ENCODE measurements around the gene SERPINB2.

Gene SERPINB2

GRCh38 chr18:63869374-63869773, 18.1 kb upstream of the SERPINB2 start:
- H3K23ac ChIP-seq (ENCODE audit: low read length): no peak overlapping the region
- no CpG with 5 or more reads among the region's 9 CpGs for WGBS (ENCODE audit: extremely low coverage, insufficient coverage, low lambda C conversion rate)
- no peak overlapping the region for H3K9ac ChIP-seq (ENCODE audit: low read length)
- no peak overlapping the region for H3K18ac ChIP-seq (ENCODE audit: low read length)
- H3K79me2 ChIP-seq (ENCODE audit: control insufficient read depth, insufficient read depth, low read length): no peaks in the 10 kb centered on the region
- no peak overlapping the region for H3K27ac ChIP-seq (ENCODE audit: low read depth, low read length)
- H3K56ac ChIP-seq (ENCODE audit: low read length): no peak overlapping the region
- H3K79me1 ChIP-seq (ENCODE audit: low read length): no peaks in the 10 kb centered on the region
- no peaks in the 10 kb centered on the region for H3K27me3 ChIP-seq (ENCODE audit: insufficient read depth, low read length, poor library complexity)
- H3K4me3 ChIP-seq (ENCODE audit: low read length): no peak overlapping the region
- H2BK5ac ChIP-seq (ENCODE audit: low read length): no peak overlapping the region
- DNase-seq: no peak
- H3K4ac ChIP-seq (ENCODE audit: low read depth, low read length): no peak overlapping the region
- no peak overlapping the region for H4K8ac ChIP-seq (ENCODE audit: low read depth, low read length)
- H4K5ac ChIP-seq (ENCODE audit: low read length): no peak overlapping the region
- no peaks in the 10 kb centered on the region for H3K36me3 ChIP-seq (ENCODE audit: control insufficient read depth, insufficient read depth, low read length)
- H2AK5ac ChIP-seq (ENCODE audit: low read length): no peak overlapping the region
- H2BK120ac ChIP-seq (ENCODE audit: low read depth, low read length): no peak overlapping the region
- H3K4me1 ChIP-seq (ENCODE audit: control insufficient read depth, low read depth, low read length): no peaks in the 10 kb centered on the region
- no peak overlapping the region for H3K4me2 ChIP-seq (ENCODE audit: low read length)
- no peak overlapping the region for H2BK15ac ChIP-seq (replicated peaks; ENCODE audit: low read depth)

- H4K8ac ChIP-seq (ENCODE audit: low read depth, low read length): no peak overlapping the region
- no peaks in the 10 kb centered on the region for H3K36me3 ChIP-seq (ENCODE audit: control insufficient read depth, insufficient read depth, low read length)
- no CpG with 5 or more reads among the region's 3 CpGs for WGBS (ENCODE audit: extremely low coverage, insufficient coverage, low lambda C conversion rate)
- no peak overlapping the region for H3K9ac ChIP-seq (ENCODE audit: low read length)
- no peaks in the 10 kb centered on the region for H3K4me1 ChIP-seq (ENCODE audit: control insufficient read depth, low read depth, low read length)
- H3K79me2 ChIP-seq (ENCODE audit: control insufficient read depth, insufficient read depth, low read length): no peaks in the 10 kb centered on the region
- H3K4me2 ChIP-seq (ENCODE audit: low read length): no peak overlapping the region
- no peak overlapping the region for H2BK5ac ChIP-seq (ENCODE audit: low read length)
- no peak overlapping the region for H2AK5ac ChIP-seq (ENCODE audit: low read length)
- no peak overlapping the region for H2BK15ac ChIP-seq (replicated peaks; ENCODE audit: low read depth)
- no peak overlapping the region for H3K56ac ChIP-seq (ENCODE audit: low read length)
- H3K27me3 ChIP-seq (ENCODE audit: insufficient read depth, low read length, poor library complexity): no peaks in the 10 kb centered on the region
- H4K5ac ChIP-seq (ENCODE audit: low read length): no peak overlapping the region
- DNase-seq: no peak
- no peak overlapping the region for H3K27ac ChIP-seq (ENCODE audit: low read depth, low read length)
- H3K23ac ChIP-seq (ENCODE audit: low read length): no peak overlapping the region
- no peak overlapping the region for H3K18ac ChIP-seq (ENCODE audit: low read length)
- no peak overlapping the region for H3K4ac ChIP-seq (ENCODE audit: low read depth, low read length)
- no peak overlapping the region for H2BK120ac ChIP-seq (ENCODE audit: low read depth, low read length)
- H3K4me3 ChIP-seq (ENCODE audit: low read length): no peak overlapping the region
- no peaks in the 10 kb centered on the region for H3K79me1 ChIP-seq (ENCODE audit: low read length)
Measured at GRCh38 chr18:63869851-63870250, 17.7 kb upstream of the SERPINB2 start.

- H3K23ac ChIP-seq (ENCODE audit: low read length): no peak overlapping the region
- no CpG with 5 or more reads among the region's 1 CpG for WGBS (ENCODE audit: extremely low coverage, insufficient coverage, low lambda C conversion rate)
- no peaks in the 10 kb centered on the region for H3K27me3 ChIP-seq (ENCODE audit: insufficient read depth, low read length, poor library complexity)
- no peak overlapping the region for H3K4ac ChIP-seq (ENCODE audit: low read depth, low read length)
- no peaks in the 10 kb centered on the region for H3K79me1 ChIP-seq (ENCODE audit: low read length)
- H2BK15ac ChIP-seq (replicated peaks; ENCODE audit: low read depth): no peak overlapping the region
- no peak overlapping the region for H3K4me3 ChIP-seq (ENCODE audit: low read length)
- H3K18ac ChIP-seq (ENCODE audit: low read length): no peak overlapping the region
- no peaks in the 10 kb centered on the region for H3K4me1 ChIP-seq (ENCODE audit: control insufficient read depth, low read depth, low read length)
- H3K36me3 ChIP-seq (ENCODE audit: control insufficient read depth, insufficient read depth, low read length): no peaks in the 10 kb centered on the region
- H2BK120ac ChIP-seq (ENCODE audit: low read depth, low read length): no peak overlapping the region
- no peak for DNase-seq
- no peak overlapping the region for H3K56ac ChIP-seq (ENCODE audit: low read length)
- H3K4me2 ChIP-seq (ENCODE audit: low read length): no peak overlapping the region
- H2BK5ac ChIP-seq (ENCODE audit: low read length): no peak overlapping the region
- no peak overlapping the region for H3K27ac ChIP-seq (ENCODE audit: low read depth, low read length)
- no peak overlapping the region for H4K8ac ChIP-seq (ENCODE audit: low read depth, low read length)
- no peak overlapping the region for H2AK5ac ChIP-seq (ENCODE audit: low read length)
- H4K5ac ChIP-seq (ENCODE audit: low read length): no peak overlapping the region
- H3K79me2 ChIP-seq (ENCODE audit: control insufficient read depth, insufficient read depth, low read length): no peaks in the 10 kb centered on the region
- no peak overlapping the region for H3K9ac ChIP-seq (ENCODE audit: low read length)
Measured at GRCh38 chr18:63871836-63872235, 15.7 kb upstream of the SERPINB2 start.

GRCh38 chr18:63872586-63872985, 14.9 kb upstream of the SERPINB2 start:
- Histone ChIP-seq H3K4ac (ENCODE audit: low read depth, low read length) (no peak overlapping the region), H3K4me2 (ENCODE audit: low read length) (no peak overlapping the region), H4K5ac (ENCODE audit: low read length) (no peak overlapping the region), H4K8ac (ENCODE audit: low read depth, low read length) (no peak overlapping the region), H3K27ac (ENCODE audit: low read depth, low read length) (no peak overlapping the region), H3K79me2 (ENCODE audit: control insufficient read depth, insufficient read depth, low read length) (no peaks in the 10 kb centered on the region), H2BK5ac (ENCODE audit: low read length) (no peak overlapping the region), H3K9ac (ENCODE audit: low read length) (no peak overlapping the region), H3K79me1 (ENCODE audit: low read length) (no peaks in the 10 kb centered on the region), H3K4me3 (ENCODE audit: low read length) (no peak overlapping the region), H3K18ac (ENCODE audit: low read length) (no peak overlapping the region), H3K4me1 (ENCODE audit: control insufficient read depth, low read depth, low read length) (no peaks in the 10 kb centered on the region), H2BK15ac (replicated peaks; ENCODE audit: low read depth) (no peak overlapping the region), H2AK5ac (ENCODE audit: low read length) (no peak overlapping the region), H3K23ac (ENCODE audit: low read length) (no peak overlapping the region), H3K56ac (ENCODE audit: low read length) (no peak overlapping the region), H2BK120ac (ENCODE audit: low read depth, low read length) (no peak overlapping the region), H3K27me3 (ENCODE audit: insufficient read depth, low read length, poor library complexity) (no peaks in the 10 kb centered on the region), H3K36me3 (ENCODE audit: control insufficient read depth, insufficient read depth, low read length) (no peaks in the 10 kb centered on the region)
- no peak for DNase-seq

- Histone ChIP-seq H2BK5ac (ENCODE audit: low read length) (no peak overlapping the region), H3K23ac (ENCODE audit: low read length) (no peak overlapping the region), H3K56ac (ENCODE audit: low read length) (no peak overlapping the region), H3K27ac (ENCODE audit: low read depth, low read length) (no peak overlapping the region), H2BK120ac (ENCODE audit: low read depth, low read length) (no peak overlapping the region), H3K79me2 (ENCODE audit: control insufficient read depth, insufficient read depth, low read length) (no peaks in the 10 kb centered on the region), H3K4ac (ENCODE audit: low read depth, low read length) (no peak overlapping the region), H4K5ac (ENCODE audit: low read length) (no peak overlapping the region), H3K36me3 (ENCODE audit: control insufficient read depth, insufficient read depth, low read length) (no peaks in the 10 kb centered on the region), H3K4me3 (ENCODE audit: low read length) (no peak overlapping the region), H3K9ac (ENCODE audit: low read length) (no peak overlapping the region), H2BK15ac (replicated peaks; ENCODE audit: low read depth) (no peak overlapping the region), H3K4me1 (ENCODE audit: control insufficient read depth, low read depth, low read length) (no peaks in the 10 kb centered on the region), H3K4me2 (ENCODE audit: low read length) (no peak overlapping the region), H3K27me3 (ENCODE audit: insufficient read depth, low read length, poor library complexity) (peaks cover 1% of the 10 kb centered on the region), H3K79me1 (ENCODE audit: low read length) (no peaks in the 10 kb centered on the region), H4K8ac (ENCODE audit: low read depth, low read length) (no peak overlapping the region), H2AK5ac (ENCODE audit: low read length) (no peak overlapping the region), H3K18ac (ENCODE audit: low read length) (no peak overlapping the region)
- DNase-seq: no peak
- no CpG with 5 or more reads among the region's 3 CpGs for WGBS (ENCODE audit: extremely low coverage, insufficient coverage, low lambda C conversion rate)
Measured at GRCh38 chr18:63878343-63878742, 9.2 kb upstream of the SERPINB2 start.

DNA sequence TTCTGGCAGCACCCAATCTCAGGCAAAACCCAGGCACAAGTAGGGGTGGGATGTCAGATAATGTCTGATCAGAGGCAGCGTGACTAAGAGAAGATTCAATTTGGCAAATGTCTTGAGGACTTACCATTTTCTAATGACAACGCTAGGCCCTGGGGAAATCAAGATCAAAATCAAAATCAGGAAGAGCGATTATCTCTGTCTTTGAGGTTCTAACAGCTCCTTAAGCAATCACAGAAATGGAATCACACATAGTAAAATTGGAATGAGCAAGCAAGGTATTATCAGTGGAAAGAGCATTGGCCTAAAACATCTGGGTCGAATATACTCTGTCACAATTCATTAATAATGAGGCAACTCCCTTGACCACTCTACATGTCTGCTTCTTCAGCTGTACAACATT, 8.6 kb upstream of the SERPINB2 start:
- H3K9ac ChIP-seq (ENCODE audit: low read length): no peak overlapping the region
- no peak overlapping the region for H2BK15ac ChIP-seq (replicated peaks; ENCODE audit: low read depth)
- no peak overlapping the region for H2BK120ac ChIP-seq (ENCODE audit: low read depth, low read length)
- no peak overlapping the region for H2AK5ac ChIP-seq (ENCODE audit: low read length)
- WGBS (ENCODE audit: extremely low coverage, insufficient coverage, low lambda C conversion rate): no CpG with 5 or more reads among the region's 4 CpGs
- no peak overlapping the region for H3K56ac ChIP-seq (ENCODE audit: low read length)
- no peaks in the 10 kb centered on the region for H3K4me1 ChIP-seq (ENCODE audit: control insufficient read depth, low read depth, low read length)
- no peaks in the 10 kb centered on the region for H3K36me3 ChIP-seq (ENCODE audit: control insufficient read depth, insufficient read depth, low read length)
- no peak overlapping the region for H3K4ac ChIP-seq (ENCODE audit: low read depth, low read length)
- DNase-seq: peak; percentile 46
- no peak overlapping the region for H3K4me2 ChIP-seq (ENCODE audit: low read length)
- no peak overlapping the region for H3K18ac ChIP-seq (ENCODE audit: low read length)
- H2BK5ac ChIP-seq (ENCODE audit: low read length): no peak overlapping the region
- H3K27me3 ChIP-seq (ENCODE audit: insufficient read depth, low read length, poor library complexity): peaks cover 1% of the 10 kb centered on the region
- H3K27ac ChIP-seq (ENCODE audit: low read depth, low read length): no peak overlapping the region
- H4K8ac ChIP-seq (ENCODE audit: low read depth, low read length): no peak overlapping the region
- H3K79me1 ChIP-seq (ENCODE audit: low read length): no peaks in the 10 kb centered on the region
- H3K23ac ChIP-seq (ENCODE audit: low read length): no peak overlapping the region
- no peak overlapping the region for H4K5ac ChIP-seq (ENCODE audit: low read length)
- H3K4me3 ChIP-seq (ENCODE audit: low read length): no peak overlapping the region
- H3K79me2 ChIP-seq (ENCODE audit: control insufficient read depth, insufficient read depth, low read length): no peaks in the 10 kb centered on the region

Data from mesendoderm (in vitro differentiated cells).